Thoracic aorta (tissue), 2 donors: ENCODE results near the gene MALRD1. TPM values are rescaled to one million over a fixed set of nuclear protein-coding genes. Genes with fewer than 3 reads are reported as not detected.

ENCODE experiments used
- ATAC-seq: fragments of 150-250 bp; one replicate; pipeline ENCODE4 v1.8.0; 2017; ENCODE audit warnings: low read depth; ENCODE audit not compliant: insufficient number of reproducible peaks, low FRiP score
- DNase-seq: peaks from one replicate; pipeline ENCODE4 v3.0.0-alpha.2; 2020; ENCODE audit warnings: low spot score
- H3K27ac ChIP-seq, 2 donors: fragments of 200-600 bp; sonication (generic); 1 replicate in 1 of 2; 2 replicates in 1 of 2; pipeline ENCODE4 v1.5.1; 2016; ENCODE audit warnings: mild to moderate bottlenecking in 2 of 2, moderate library complexity in 2 of 2
- H3K27me3 ChIP-seq: fragments of 200-600 bp; sonication (generic); replicated peaks from 2 replicates; pipeline ENCODE4 v1.6.0; 2016; ENCODE audit warnings: mild to moderate bottlenecking; ENCODE audit not compliant: insufficient read depth
- H3K36me3 ChIP-seq: fragments of 200-600 bp; sonication (generic); one replicate; pipeline ENCODE4 v1.5.1; 2016
- H3K4me1 ChIP-seq, 2 donors: fragments of 200-600 bp; sonication (generic); 1 replicate in 1 of 2; 2 replicates in 1 of 2; pipeline versions ENCODE4 v1.5.1 to v1.6.0; 2016; ENCODE audit warnings: low read depth in 2 of 2, mild to moderate bottlenecking in 1 of 2; ENCODE audit not compliant: control insufficient read depth in 1 of 2
- H3K4me3 ChIP-seq: fragments of 200-600 bp; sonication (generic); 2 replicates; pipeline ENCODE4 v1.5.1; 2016; ENCODE audit warnings: mild to moderate bottlenecking
- H3K9me3 ChIP-seq: fragments of 200-600 bp; sonication (generic); 2 replicates; pipeline ENCODE4 v1.5.1; 2016
- CTCF ChIP-seq: fragments of 200-600 bp; sonication (generic); IDR thresholded peaks from one replicate; pipeline ENCODE4 v1.5.1; 2019; ENCODE audit warnings: antibody characterized with exemption
- total RNA-seq, 2 donors: library from RNA; depleted of rRNA; stranded (reverse); fragments of >200 nt; gene quantifications; one replicate each; pipeline versions ENCODE4 v1.1.0 to v1.2.3, GENCODE V29; 2016

MALRD1 gene
- total RNA-seq, 2 donors from 2014 or later, result 0.92 to 5.3 TPM

GRCh38 chr10:19546224-19546623 is 497.6 kb downstream of the MALRD1 start:
- Histone ChIP-seq H3K9me3 (no peaks in the 10 kb centered on the region), H3K36me3 (no peaks in the 10 kb centered on the region), H3K4me3 (no peak overlapping the region), H3K4me1 (peaks cover 0 to 6% of the 10 kb centered on the region in 2 donors), H3K27ac (no peak overlapping the region), H3K27me3 (no peaks in the 10 kb centered on the region)
- DNase-seq, result no peak
- no peak for ATAC-seq
- no peak for TF ChIP-seq CTCF

DNA sequence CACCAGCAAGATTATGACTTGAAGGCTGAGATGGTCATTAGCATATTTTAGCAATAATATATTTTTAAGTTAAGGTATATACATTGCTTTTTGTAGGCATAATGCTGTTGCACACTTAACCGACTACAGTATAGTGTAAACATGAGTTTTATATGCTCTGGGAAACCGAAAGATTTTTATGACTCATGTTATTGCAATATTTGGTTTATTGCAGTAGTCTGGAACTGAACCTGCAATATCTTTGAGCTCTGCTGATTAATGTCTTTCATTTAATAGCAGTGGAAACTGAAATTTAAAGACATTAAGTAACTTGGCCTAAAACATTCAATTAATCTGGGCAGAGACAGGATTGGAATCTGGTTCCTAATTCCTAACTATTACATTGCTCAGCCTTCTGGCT is 500.9 kb downstream of the MALRD1 start:
- ATAC-seq (no peak), DNase-seq (no peak)
- TF ChIP-seq CTCF, result no peak

GRCh38 chr10:19556666-19557065 is 508.1 kb downstream of the MALRD1 start:
- Histone ChIP-seq H3K4me1 (peaks cover 5 to 7% of the 10 kb centered on the region in 2 donors), H3K36me3 (no peaks in the 10 kb centered on the region), H3K27ac (no peak overlapping the region), H3K4me3 (no peak overlapping the region), H3K27me3 (no peaks in the 10 kb centered on the region), H3K9me3 (no peaks in the 10 kb centered on the region)
- TF ChIP-seq CTCF, result no peak
- DNase-seq (no peak), ATAC-seq (no peak)

More for the DNA sequence above, 500.9 kb downstream of the MALRD1 start:
- H3K4me3 ChIP-seq, result no peak overlapping the region
- H3K4me1 ChIP-seq, result peaks cover 0 to 6% of the 10 kb centered on the region in 2 donors
- no peaks in the 10 kb centered on the region for H3K9me3 ChIP-seq
- H3K27ac ChIP-seq, result no peak overlapping the region
- H3K36me3 ChIP-seq, result no peaks in the 10 kb centered on the region
- no peaks in the 10 kb centered on the region for H3K27me3 ChIP-seq

DNA sequence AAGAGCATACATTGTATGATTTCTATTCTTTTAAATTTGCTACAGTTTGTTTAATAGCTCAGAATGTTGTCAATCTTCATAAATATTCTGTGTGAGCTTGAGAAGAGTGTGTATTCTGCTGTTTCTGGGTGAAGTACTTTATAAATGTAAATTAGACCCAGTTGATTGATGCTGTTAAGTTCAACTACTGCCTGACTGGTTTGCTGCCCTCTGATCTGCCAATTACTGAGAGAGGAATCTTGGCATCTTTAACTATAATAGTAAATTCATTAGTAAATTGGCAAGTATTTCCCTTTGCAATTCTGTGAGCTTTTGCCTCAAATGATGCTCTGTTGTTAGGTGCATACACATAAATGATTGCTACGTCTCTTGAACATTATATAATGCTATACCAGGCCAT is 512.6 kb downstream of the MALRD1 start:
- H3K36me3 ChIP-seq, result no peaks in the 10 kb centered on the region

GRCh38 chr10:19563388-19564141 is 515.0 kb downstream of the MALRD1 start:
- DNase-seq (no peak), ATAC-seq (no peak)
- no peak overlapping the region for H3K4me3 ChIP-seq
- H3K36me3 ChIP-seq, result no peaks in the 10 kb centered on the region
- H3K27ac ChIP-seq, result peak overlapping the region; percentile 84 to 88
- no peaks in the 10 kb centered on the region for H3K27me3 ChIP-seq
- H3K9me3 ChIP-seq, result no peaks in the 10 kb centered on the region
- H3K4me1 ChIP-seq, result peaks cover 11 to 28% of the 10 kb centered on the region in 2 donors
- TF ChIP-seq CTCF, result no peak

More for the DNA sequence above, 512.6 kb downstream of the MALRD1 start:
- H3K4me3 ChIP-seq, result no peak overlapping the region
- peaks cover 11 to 28% of the 10 kb centered on the region in 2 donors for H3K4me1 ChIP-seq
- no peaks in the 10 kb centered on the region for H3K27me3 ChIP-seq
- no peak for DNase-seq
- TF ChIP-seq CTCF, result no peak
- H3K27ac ChIP-seq, result peak overlapping the region; percentile 84 to 88
- no peak for ATAC-seq
- no peaks in the 10 kb centered on the region for H3K9me3 ChIP-seq
